GM12872 (cell line): Measurements from ENCODE around the gene MED27.
A peak's percentile ranks its signal among the peaks of the same experiment; 100 is the strongest.

Experiments used
- TF ChIP-seq, protein P1 (sequence below): IDR thresholded peaks from 3 replicates; pipeline ENCODE4 v1.5.1; 2011; ENCODE audit warnings: low read depth, mild to moderate bottlenecking, low read length, moderate library complexity; ENCODE audit not compliant: insufficient read depth

Gene MED27

DNA sequence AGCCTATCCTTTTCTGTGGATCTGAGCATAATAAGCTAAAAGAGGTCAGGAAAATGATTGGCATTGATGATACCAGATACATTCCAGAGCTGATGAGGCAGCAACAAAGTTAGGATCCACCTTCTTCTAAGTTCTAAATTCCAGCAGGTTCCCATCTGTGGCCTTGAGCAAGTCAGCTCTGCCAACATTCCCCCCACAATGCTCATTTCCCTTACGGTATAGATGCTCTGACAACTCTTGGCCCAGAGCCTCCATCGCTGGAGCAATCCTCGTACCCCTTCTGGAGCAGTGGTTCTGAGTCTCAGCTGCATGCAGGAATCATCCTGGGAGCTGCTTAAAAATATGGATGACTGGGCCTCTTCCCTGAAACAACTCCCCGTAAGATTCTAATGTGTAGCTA is 78.1 kb downstream of the MED27 start:
- TF ChIP-seq, protein P1, sequence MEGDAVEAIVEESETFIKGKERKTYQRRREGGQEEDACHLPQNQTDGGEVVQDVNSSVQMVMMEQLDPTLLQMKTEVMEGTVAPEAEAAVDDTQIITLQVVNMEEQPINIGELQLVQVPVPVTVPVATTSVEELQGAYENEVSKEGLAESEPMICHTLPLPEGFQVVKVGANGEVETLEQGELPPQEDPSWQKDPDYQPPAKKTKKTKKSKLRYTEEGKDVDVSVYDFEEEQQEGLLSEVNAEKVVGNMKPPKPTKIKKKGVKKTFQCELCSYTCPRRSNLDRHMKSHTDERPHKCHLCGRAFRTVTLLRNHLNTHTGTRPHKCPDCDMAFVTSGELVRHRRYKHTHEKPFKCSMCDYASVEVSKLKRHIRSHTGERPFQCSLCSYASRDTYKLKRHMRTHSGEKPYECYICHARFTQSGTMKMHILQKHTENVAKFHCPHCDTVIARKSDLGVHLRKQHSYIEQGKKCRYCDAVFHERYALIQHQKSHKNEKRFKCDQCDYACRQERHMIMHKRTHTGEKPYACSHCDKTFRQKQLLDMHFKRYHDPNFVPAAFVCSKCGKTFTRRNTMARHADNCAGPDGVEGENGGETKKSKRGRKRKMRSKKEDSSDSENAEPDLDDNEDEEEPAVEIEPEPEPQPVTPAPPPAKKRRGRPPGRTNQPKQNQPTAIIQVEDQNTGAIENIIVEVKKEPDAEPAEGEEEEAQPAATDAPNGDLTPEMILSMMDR = no peak

DNA sequence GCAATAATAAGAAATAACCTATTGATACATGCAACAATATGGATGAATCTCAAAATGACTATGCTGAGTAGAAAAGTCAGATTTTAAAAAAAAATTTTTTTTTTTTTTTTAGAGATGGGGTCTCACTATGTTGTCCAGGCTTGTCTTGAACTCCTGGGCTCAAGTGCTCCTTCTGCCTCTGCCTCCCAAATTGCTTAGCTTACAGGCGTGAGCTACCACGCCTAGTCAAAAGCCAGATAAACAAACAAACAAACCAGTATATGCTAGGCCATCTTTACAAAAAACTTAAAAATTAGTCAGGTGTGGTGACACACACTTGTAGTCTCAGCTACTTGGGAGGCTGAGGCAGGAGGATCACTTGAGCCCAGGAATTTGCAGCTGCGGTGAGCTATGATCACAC is 79.0 kb downstream of the MED27 start:
- TF ChIP-seq, protein P1 = no peak

DNA sequence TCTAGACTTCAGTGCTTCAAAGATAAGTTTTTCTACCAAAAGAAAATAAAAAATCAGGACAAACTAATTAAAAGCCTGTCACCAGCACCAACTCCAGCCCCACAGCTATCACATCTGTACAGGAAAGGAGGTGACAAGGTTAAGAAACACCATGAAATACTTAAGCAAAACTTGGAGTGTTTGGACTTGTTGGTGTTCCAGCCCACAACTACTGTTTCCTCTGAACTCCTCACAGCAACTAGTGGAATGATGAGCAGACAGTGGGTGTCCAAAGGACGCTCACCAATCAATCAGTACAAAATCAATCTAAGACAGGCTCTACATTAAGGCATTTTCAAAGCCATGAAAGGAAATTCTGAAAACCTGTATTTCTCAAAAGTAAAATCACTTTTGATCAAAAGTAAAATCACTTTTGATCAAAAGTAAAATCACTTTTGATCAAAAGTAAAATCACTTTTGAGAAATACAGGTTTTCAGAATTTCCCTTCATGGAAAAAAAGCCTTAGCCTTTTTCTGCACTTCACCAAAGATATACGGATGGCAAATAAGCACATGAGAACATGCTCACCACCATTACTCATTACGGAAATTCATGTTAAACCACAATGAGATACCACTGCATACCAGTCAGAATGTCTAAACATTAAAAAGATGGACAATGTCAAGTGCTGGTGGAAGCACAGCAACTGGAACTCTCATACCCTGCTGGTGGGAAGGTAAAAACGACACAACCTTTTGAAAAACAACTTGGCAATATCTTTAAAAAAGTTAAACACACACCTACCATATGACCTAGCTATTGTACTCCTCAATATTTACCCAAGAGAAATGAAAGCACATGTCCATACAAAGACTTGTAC is 79.7 kb downstream of the MED27 start:
- TF ChIP-seq, protein P1 = 0 out of 3 replicates have a peak, but pooled peaks have one; percentile 8

GRCh38 chr9:131997779-131998178 is 81.9 kb downstream of the MED27 start:
- TF ChIP-seq, protein P1 = no peak

GRCh38 chr9:131997076-131997475 is 82.6 kb downstream of the MED27 start:
- TF ChIP-seq, protein P1 = no peak

GRCh38 chr9:131995382-131995781 is 84.3 kb downstream of the MED27 start:
- TF ChIP-seq, protein P1 = no peak

- TF ChIP-seq, protein P1 = no peak
Observed at GRCh38 chr9:131994364-131995125, 85.1 kb downstream of the MED27 start.
